Cerebellar nuclear complex (tissue), 1 donor: Measurements from ENCODE around the gene APOD.

Experiments used
- DNase-seq, 2 experiments: peaks; one replicate each; lab custom pipeline; 2025; lab: John Stamatoyannopoulos, UW

Gene APOD

GRCh38 chr3:195587406-195587805, 3.7 kb upstream of the APOD start:
- DNase-seq, result no peak

- no peak for DNase-seq
These were observed 767 bp upstream of the APOD start for GRCh38 chr3:195584543-195584870.

GRCh38 chr3:195582947-195583346, 793 bp downstream of the APOD start:
- DNase-seq, result no peak

- DNase-seq, result no peak
These were observed 2.8 kb downstream of the APOD start for GRCh38 chr3:195580744-195581443.

GRCh38 chr3:195579281-195579680, 4.5 kb downstream of the APOD start:
- no peak for DNase-seq

- DNase-seq, result no peak
These were observed 5.2 kb downstream of the APOD start for GRCh38 chr3:195578565-195578964.

GRCh38 chr3:195577645-195578177, 6.0 kb downstream of the APOD start:
- DNase-seq, result no peak

- no peak for DNase-seq
These were observed 9.0 kb downstream of the APOD start for GRCh38 chr3:195574497-195575304.

GRCh38 chr3:195573611-195574496, 9.9 kb downstream of the APOD start:
- DNase-seq, result no peak

- no peak for DNase-seq
These were observed 12.4 kb downstream of the APOD start for GRCh38 chr3:195571361-195571760.

- DNase-seq, result no peak
These were observed 12.8 kb downstream of the APOD start for GRCh38 chr3:195570912-195571311.

- no peak for DNase-seq
These were observed 13.4 kb downstream of the APOD start for GRCh38 chr3:195570344-195570743.

GRCh38 chr3:195568630-195569029, 15.1 kb downstream of the APOD start:
- no peak for DNase-seq

GRCh38 chr3:195566797-195567196, 16.9 kb downstream of the APOD start:
- DNase-seq, result no peak

- DNase-seq, result no peak
These were observed 18.0 kb downstream of the APOD start for GRCh38 chr3:195565716-195566115.

GRCh38 chr3:195563317-195563716, 20.4 kb downstream of the APOD start:
- DNase-seq, result no peak

GRCh38 chr3:195559723-195560409, 23.9 kb downstream of the APOD start:
- DNase-seq, result no peak

- DNase-seq, result no peak
These were observed 25.1 kb downstream of the APOD start for GRCh38 chr3:195558602-195559001.

GRCh38 chr3:195557322-195557721, 26.4 kb downstream of the APOD start:
- no peak for DNase-seq

GRCh38 chr3:195556390-195556789, 27.4 kb downstream of the APOD start:
- no peak for DNase-seq

- DNase-seq, result no peak
These were observed 28.6 kb downstream of the APOD start for GRCh38 chr3:195555110-195555509.

GRCh38 chr3:195554458-195554857, 29.3 kb downstream of the APOD start:
- no peak for DNase-seq
